Measurements from ENCODE around the gene BCAR3. TPM values are rescaled to one million over a fixed set of nuclear protein-coding genes. Genes with fewer than 3 reads are reported as not detected.

BCAR3 gene
- total and polyA plus RNA-seq, 8 donors = 15.5 to 26.0 (median 18.9) TPM

- ATAC-seq = no peak
- intact Hi-C loops (cut with DNase I) = no loop called here
- H3K4me3 ChIP-seq = no peak overlapping the region
These were observed 32.7 kb upstream of the BCAR3 start for GRCh38 chr1:93714356-93714755.

GRCh38 chr1:93713341-93713740, 31.7 kb upstream of the BCAR3 start:
- no peak overlapping the region for H3K27ac ChIP-seq
- H3K9me3 ChIP-seq = peaks cover 0 to 3% of the 10 kb centered on the region in 2 donors
- DNase-seq = no peak
- H3K4me1 ChIP-seq = peaks cover 12 to 13% of the 10 kb centered on the region in 2 donors
- H3K4me3 ChIP-seq = no peak overlapping the region
- no peak for ATAC-seq
- intact Hi-C loops (cut with DNase I) = no loop called here
- H3K27me3 ChIP-seq = no peaks in the 10 kb centered on the region
- TF ChIP-seq CTCF (IDR thresholded peaks at IDR 0.05) = no peak
- H3K36me3 ChIP-seq = no peaks in the 10 kb centered on the region

More at GRCh38 chr1:93714356-93714755, 32.7 kb upstream of the BCAR3 start:
- H3K4me1 ChIP-seq = peaks cover 2 to 3% of the 10 kb centered on the region in 2 donors
- no peak overlapping the region for H3K27ac ChIP-seq
- DNase-seq = no peak
- no peaks in the 10 kb centered on the region for H3K36me3 ChIP-seq
- TF ChIP-seq CTCF (IDR thresholded peaks at IDR 0.05) = no peak
- no peaks in the 10 kb centered on the region for H3K27me3 ChIP-seq
- peaks cover 0 to 3% of the 10 kb centered on the region in 2 donors for H3K9me3 ChIP-seq

GRCh38 chr1:93712741-93713140, 31.1 kb upstream of the BCAR3 start:
- Histone ChIP-seq H3K4me1 (peaks cover 17 to 18% of the 10 kb centered on the region in 2 donors), H3K4me3 (no peak overlapping the region), H3K9me3 (peaks cover 0 to 3% of the 10 kb centered on the region in 2 donors), H3K27me3 (no peaks in the 10 kb centered on the region), H3K36me3 (no peaks in the 10 kb centered on the region), H3K27ac (no peak overlapping the region)
- no peak for DNase-seq
- intact Hi-C loops (cut with DNase I) = no loop called here
- ATAC-seq = no peak
- TF ChIP-seq CTCF (IDR thresholded peaks at IDR 0.05) = no peak

- intact Hi-C loops (cut with DNase I) = no loop called here
- no peak overlapping the region for H3K27ac ChIP-seq
- peaks cover 17 to 19% of the 10 kb centered on the region in 2 donors for H3K4me1 ChIP-seq
- no peak overlapping the region for H3K4me3 ChIP-seq
- H3K36me3 ChIP-seq = no peaks in the 10 kb centered on the region
- TF ChIP-seq CTCF (IDR thresholded peaks at IDR 0.05) = no peak
- ATAC-seq (no peak), DNase-seq (no peak)
- no peaks in the 10 kb centered on the region for H3K9me3 ChIP-seq
- no peaks in the 10 kb centered on the region for H3K27me3 ChIP-seq
These were observed 29.1 kb upstream of the BCAR3 start for GRCh38 chr1:93710499-93711453.

GRCh38 chr1:93708734-93709481, 27.3 kb upstream of the BCAR3 start:
- ATAC-seq = peak; percentile 92

More at GRCh38 chr1:93708734-93709481, 27.3 kb upstream of the BCAR3 start:
- Histone ChIP-seq H3K9me3 (no peaks in the 10 kb centered on the region), H3K4me3 (no peak overlapping the region), H3K36me3 (no peaks in the 10 kb centered on the region), H3K4me1 (peaks cover 19% of the 10 kb centered on the region in 2 donors), H3K27ac (no peak overlapping the region), H3K27me3 (no peaks in the 10 kb centered on the region)
- TF ChIP-seq CTCF (IDR thresholded peaks at IDR 0.05) = no peak
- intact Hi-C loops (cut with DNase I) = no loop called here
- peak in 2 of 4 donors; percentile 19 to 72 for DNase-seq
